BE2C (cell line): ENCODE measurements around the gene EXOC2.

Experiments used
- DNase-seq: peaks from one replicate; pipeline ENCODE4 v3.0.0-alpha.2; 2020
- H3K27me3 ChIP-seq: fragments of 250-450 bp; sonication (Bioruptor Pico); 2 replicates; pipeline ENCODE4 v1.5.1; 2020; ENCODE audit warnings: mild to moderate bottlenecking
- H3K36me3 ChIP-seq: fragments of 250-450 bp; sonication (Bioruptor Pico); 2 replicates; pipeline ENCODE4 v1.5.1; 2020; ENCODE audit warnings: mild to moderate bottlenecking
- H3K4me1 ChIP-seq: fragments of 250-450 bp; sonication (Bioruptor Pico); 2 replicates; pipeline ENCODE4 v1.5.1; 2020
- H3K4me3 ChIP-seq: 2 replicates; pipeline ENCODE4 v1.5.1; 2011; ENCODE audit warnings: low read depth, low read length
- H3K9me3 ChIP-seq: fragments of 250-450 bp; sonication (Bioruptor Pico); 2 replicates; pipeline ENCODE4 v1.5.1; 2020
- CTCF ChIP-seq: IDR thresholded peaks from 2 replicates; pipeline ENCODE4 v1.5.1; 2012; ENCODE audit warnings: mild to moderate bottlenecking, low read depth, low read length

The EXOC2 gene

DNA sequence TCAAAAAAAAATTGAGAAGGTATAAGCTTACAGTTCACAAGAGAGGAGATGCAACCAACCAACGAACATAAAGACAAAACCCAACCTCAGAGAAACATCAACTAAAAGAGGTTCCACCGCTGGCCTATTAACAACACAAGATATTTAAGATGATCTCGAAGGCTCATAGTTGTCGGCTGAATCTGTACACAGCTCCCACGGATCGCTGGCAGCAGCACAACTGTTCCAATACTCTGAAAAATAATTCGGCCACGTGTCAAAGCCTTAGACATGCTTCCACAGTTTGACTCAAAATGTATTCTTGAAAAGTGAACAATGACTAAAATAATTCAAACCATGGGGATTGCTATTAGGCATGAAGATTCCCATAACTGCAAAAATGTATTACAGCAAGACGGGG is 13.7 kb downstream of the EXOC2 start:
- H3K4me3 ChIP-seq = no peak overlapping the region
- TF ChIP-seq CTCF = no peak
- no peaks in the 10 kb centered on the region for H3K36me3 ChIP-seq
- no peaks in the 10 kb centered on the region for H3K9me3 ChIP-seq
- H3K27me3 ChIP-seq = no peaks in the 10 kb centered on the region
- no peak for DNase-seq
- H3K4me1 ChIP-seq = peaks cover 2% of the 10 kb centered on the region

DNA sequence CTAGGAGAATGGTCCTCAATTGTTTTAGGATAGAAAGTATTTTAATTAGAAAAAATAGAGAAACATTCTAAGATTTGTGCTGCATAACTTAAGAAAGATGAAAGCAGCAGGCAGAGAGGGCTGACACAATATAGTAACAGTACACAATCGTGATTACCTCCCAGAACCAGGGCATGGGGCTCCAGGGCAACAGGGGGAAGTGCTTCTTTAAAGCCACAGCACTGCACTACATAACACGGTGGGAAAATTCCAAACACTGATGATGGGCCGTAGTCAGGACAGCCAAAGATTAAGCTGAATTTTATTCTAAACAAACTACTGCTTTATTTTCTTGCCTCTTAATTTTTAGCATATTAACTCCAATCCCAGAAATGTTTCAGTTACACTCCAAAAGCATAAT is 14.4 kb downstream of the EXOC2 start:
- no peaks in the 10 kb centered on the region; the same call in 1 of the 2 replicates for H3K4me1 ChIP-seq

GRCh38 chr6:677919-678318 is 15.0 kb downstream of the EXOC2 start:
- H3K27me3 ChIP-seq = no peaks in the 10 kb centered on the region
- no peaks in the 10 kb centered on the region for H3K9me3 ChIP-seq
- TF ChIP-seq CTCF = no peak
- H3K4me1 ChIP-seq = no peaks in the 10 kb centered on the region
- DNase-seq = no peak
- H3K4me3 ChIP-seq = no peak overlapping the region
- no peaks in the 10 kb centered on the region for H3K36me3 ChIP-seq

More for the DNA sequence above, 14.4 kb downstream of the EXOC2 start:
- Histone ChIP-seq H3K9me3 (no peaks in the 10 kb centered on the region), H3K36me3 (no peaks in the 10 kb centered on the region), H3K27me3 (no peaks in the 10 kb centered on the region), H3K4me3 (no peak overlapping the region)
- no peak for DNase-seq
- TF ChIP-seq CTCF = no peak

GRCh38 chr6:674956-675355 is 18.0 kb downstream of the EXOC2 start:
- H3K9me3 ChIP-seq = no peaks in the 10 kb centered on the region
- H3K36me3 ChIP-seq = no peaks in the 10 kb centered on the region
- H3K4me1 ChIP-seq = no peaks in the 10 kb centered on the region
- TF ChIP-seq CTCF = no peak
- no peak overlapping the region for H3K4me3 ChIP-seq
- no peaks in the 10 kb centered on the region for H3K27me3 ChIP-seq
- no peak for DNase-seq

- no peaks in the 10 kb centered on the region for H3K4me1 ChIP-seq
- DNase-seq = no peak
- no peak for TF ChIP-seq CTCF
- H3K36me3 ChIP-seq = no peaks in the 10 kb centered on the region
- no peaks in the 10 kb centered on the region for H3K9me3 ChIP-seq
- no peak overlapping the region for H3K4me3 ChIP-seq
- H3K27me3 ChIP-seq = no peaks in the 10 kb centered on the region
Measured at GRCh38 chr6:674406-674805, 18.5 kb downstream of the EXOC2 start.

DNA sequence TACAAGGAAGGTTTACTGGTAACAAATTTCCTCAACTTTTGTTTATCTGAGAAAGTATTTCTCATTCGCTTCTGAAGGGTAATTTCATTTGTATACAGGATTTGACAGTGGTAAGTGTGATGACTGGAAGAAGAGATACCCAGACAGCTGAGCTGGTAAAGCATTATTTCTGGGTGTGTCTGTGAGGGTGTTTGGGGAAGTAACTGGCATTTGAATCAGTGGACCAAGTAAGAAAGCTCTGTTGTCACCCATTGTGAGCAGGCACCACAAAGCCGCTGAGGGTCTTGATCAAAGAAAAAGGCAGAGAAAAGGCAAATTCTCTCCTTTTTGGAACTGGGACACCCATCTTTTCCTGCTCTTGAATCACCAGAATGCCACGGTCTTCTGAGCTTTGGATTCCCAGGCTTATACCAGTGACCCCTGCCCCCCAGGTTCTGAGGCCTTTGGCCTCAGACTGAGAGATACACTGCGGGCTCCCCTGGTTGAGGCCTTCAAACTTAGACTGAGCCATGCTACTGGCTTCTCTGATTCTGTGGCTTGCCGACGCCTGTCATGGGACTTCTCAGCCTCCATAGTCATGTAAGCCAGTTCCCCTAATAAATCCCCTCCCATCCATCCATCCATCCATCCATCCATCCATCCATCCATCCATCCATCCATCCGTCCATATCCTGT is 25.5 kb downstream of the EXOC2 start:
- no peak for TF ChIP-seq CTCF
- no peaks in the 10 kb centered on the region for H3K9me3 ChIP-seq
- no peak overlapping the region for H3K4me3 ChIP-seq
- no peaks in the 10 kb centered on the region for H3K27me3 ChIP-seq
- DNase-seq = no peak
- no peaks in the 10 kb centered on the region for H3K36me3 ChIP-seq
- H3K4me1 ChIP-seq = no peaks in the 10 kb centered on the region
